NB4 (cell line): ENCODE measurements around the gene ZBTB7C.

Source experiments
- DNase-seq: peaks from one replicate; pipeline ENCODE4 v3.0.0; 2010; ENCODE audit warnings: low read depth
- H3K4me3 ChIP-seq: one replicate; pipeline ENCODE4 v1.5.1; 2011; ENCODE audit warnings: mild to moderate bottlenecking, low read depth, low read length, moderate library complexity
- MAX ChIP-seq: IDR thresholded peaks from 2 replicates; pipeline ENCODE4 v1.6.1; 2011; ENCODE audit warnings: low read depth, low read length
- MYC ChIP-seq: IDR thresholded peaks from 2 replicates; pipeline ENCODE4 v1.6.1; 2011; ENCODE audit warnings: low read depth, low read length
- POLR2A ChIP-seq: IDR thresholded peaks from 2 replicates; pipeline ENCODE4 v1.6.1; 2011; ENCODE audit warnings: mild to moderate bottlenecking; ENCODE audit not compliant: insufficient read length; ENCODE audit errors: extremely low read depth
- TF ChIP-seq, protein P1 (sequence below): IDR thresholded peaks from one replicate; pipeline ENCODE4 v1.5.1; 2012; ENCODE audit warnings: low read depth, low read length

The ZBTB7C gene

DNA sequence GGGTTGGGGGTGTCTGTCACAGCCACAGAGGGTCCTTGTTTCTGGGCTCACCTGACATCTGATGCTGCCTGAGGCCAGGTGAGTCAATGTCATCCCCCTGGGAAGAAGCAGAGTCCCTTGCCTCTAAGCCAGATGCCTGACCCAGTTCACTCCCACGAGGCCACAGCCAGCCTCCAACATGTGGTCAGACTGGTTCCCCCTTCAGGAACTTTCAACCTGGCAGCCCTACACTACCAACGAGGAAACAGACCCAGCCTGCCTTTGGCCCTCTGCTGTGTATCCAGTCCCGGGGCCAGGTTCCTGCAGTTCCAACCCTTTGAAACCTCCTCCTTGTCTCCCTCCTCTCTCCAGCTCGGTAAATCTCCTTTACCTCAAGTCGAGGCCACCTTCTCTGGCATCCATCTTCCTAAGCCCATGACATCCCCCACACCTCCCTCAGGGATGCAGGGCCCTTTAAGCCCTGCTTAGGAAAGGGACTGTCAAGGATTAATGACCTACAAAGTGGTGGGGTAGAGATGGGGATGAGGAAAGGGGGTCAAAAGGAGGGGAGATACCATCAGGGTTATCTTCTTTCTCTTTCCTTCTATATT is 429.5 kb downstream of the ZBTB7C start:
- peak; percentile 61 for DNase-seq
- TF ChIP-seq MYC (no peak), MAX (peak; percentile 12; the same call in 1 of the 2 replicates)
- H3K4me3 ChIP-seq: no peak overlapping the region

DNA sequence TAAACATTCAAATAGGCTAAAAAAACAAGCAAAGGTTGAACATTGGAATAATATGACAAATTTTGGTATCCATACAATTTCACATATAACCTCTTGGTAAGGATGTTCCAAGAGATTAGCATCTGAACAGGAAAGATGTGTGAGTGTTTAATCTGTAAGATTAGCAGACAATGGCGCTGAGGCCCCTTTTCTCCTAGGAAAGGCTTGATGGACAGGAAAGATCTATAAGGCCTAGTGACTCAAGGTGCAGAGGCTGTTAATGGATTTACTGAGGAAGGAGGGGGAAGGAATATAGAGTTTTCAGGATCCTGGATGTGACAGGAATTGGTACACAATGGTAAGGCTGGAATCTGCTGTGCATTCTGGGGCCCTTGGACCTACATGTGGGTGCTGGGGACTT is 430.6 kb downstream of the ZBTB7C start:
- no peak overlapping the region for H3K4me3 ChIP-seq
- TF ChIP-seq MAX (no peak), POLR2A (no peak), MYC (no peak)
- TF ChIP-seq, protein P1, sequence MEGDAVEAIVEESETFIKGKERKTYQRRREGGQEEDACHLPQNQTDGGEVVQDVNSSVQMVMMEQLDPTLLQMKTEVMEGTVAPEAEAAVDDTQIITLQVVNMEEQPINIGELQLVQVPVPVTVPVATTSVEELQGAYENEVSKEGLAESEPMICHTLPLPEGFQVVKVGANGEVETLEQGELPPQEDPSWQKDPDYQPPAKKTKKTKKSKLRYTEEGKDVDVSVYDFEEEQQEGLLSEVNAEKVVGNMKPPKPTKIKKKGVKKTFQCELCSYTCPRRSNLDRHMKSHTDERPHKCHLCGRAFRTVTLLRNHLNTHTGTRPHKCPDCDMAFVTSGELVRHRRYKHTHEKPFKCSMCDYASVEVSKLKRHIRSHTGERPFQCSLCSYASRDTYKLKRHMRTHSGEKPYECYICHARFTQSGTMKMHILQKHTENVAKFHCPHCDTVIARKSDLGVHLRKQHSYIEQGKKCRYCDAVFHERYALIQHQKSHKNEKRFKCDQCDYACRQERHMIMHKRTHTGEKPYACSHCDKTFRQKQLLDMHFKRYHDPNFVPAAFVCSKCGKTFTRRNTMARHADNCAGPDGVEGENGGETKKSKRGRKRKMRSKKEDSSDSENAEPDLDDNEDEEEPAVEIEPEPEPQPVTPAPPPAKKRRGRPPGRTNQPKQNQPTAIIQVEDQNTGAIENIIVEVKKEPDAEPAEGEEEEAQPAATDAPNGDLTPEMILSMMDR: no peak
- DNase-seq: no peak

- H3K4me3 ChIP-seq: no peak overlapping the region
- DNase-seq: no peak
- TF ChIP-seq, protein P1: no peak
- TF ChIP-seq POLR2A (no peak), MYC (no peak), MAX (no peak)
Measured at GRCh38 chr18:47978141-47978540, 431.0 kb downstream of the ZBTB7C start.
